ENCODE measurements around the gene SPOCD1.

- TF ChIP-seq YY1 (IDR thresholded peaks at IDR 0.05; ENCODE audit: low read depth) (no peak), RAD21 (IDR thresholded peaks at IDR 0.05; ENCODE audit: low read depth) (no peak), EP300 (IDR thresholded peaks at IDR 0.05; ENCODE audit: borderline replicate concordance) (no peak), ZBTB7A (IDR thresholded peaks at IDR 0.05; ENCODE audit: low read depth) (no peak), FOXM1 (IDR thresholded peaks at IDR 0.05; ENCODE audit: borderline replicate concordance, low read depth) (no peak), NFIC (IDR thresholded peaks at IDR 0.05) (no peak), TAF1 (IDR thresholded peaks at IDR 0.05; ENCODE audit: low read depth) (no peak), TCF12 (IDR thresholded peaks at IDR 0.05; ENCODE audit: low read depth) (no peak), USF1 (IDR thresholded peaks at IDR 0.05) (no peak), TEAD4 (IDR thresholded peaks at IDR 0.05) (no peak)
- TF ChIP-seq, protein P1, sequence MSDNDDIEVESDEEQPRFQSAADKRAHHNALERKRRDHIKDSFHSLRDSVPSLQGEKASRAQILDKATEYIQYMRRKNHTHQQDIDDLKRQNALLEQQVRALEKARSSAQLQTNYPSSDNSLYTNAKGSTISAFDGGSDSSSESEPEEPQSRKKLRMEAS (IDR thresholded peaks at IDR 0.05), result no peak
- TF ChIP-seq, protein P2, sequence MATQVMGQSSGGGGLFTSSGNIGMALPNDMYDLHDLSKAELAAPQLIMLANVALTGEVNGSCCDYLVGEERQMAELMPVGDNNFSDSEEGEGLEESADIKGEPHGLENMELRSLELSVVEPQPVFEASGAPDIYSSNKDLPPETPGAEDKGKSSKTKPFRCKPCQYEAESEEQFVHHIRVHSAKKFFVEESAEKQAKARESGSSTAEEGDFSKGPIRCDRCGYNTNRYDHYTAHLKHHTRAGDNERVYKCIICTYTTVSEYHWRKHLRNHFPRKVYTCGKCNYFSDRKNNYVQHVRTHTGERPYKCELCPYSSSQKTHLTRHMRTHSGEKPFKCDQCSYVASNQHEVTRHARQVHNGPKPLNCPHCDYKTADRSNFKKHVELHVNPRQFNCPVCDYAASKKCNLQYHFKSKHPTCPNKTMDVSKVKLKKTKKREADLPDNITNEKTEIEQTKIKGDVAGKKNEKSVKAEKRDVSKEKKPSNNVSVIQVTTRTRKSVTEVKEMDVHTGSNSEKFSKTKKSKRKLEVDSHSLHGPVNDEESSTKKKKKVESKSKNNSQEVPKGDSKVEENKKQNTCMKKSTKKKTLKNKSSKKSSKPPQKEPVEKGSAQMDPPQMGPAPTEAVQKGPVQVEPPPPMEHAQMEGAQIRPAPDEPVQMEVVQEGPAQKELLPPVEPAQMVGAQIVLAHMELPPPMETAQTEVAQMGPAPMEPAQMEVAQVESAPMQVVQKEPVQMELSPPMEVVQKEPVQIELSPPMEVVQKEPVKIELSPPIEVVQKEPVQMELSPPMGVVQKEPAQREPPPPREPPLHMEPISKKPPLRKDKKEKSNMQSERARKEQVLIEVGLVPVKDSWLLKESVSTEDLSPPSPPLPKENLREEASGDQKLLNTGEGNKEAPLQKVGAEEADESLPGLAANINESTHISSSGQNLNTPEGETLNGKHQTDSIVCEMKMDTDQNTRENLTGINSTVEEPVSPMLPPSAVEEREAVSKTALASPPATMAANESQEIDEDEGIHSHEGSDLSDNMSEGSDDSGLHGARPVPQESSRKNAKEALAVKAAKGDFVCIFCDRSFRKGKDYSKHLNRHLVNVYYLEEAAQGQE (IDR thresholded peaks at IDR 0.05; ENCODE audit: low read depth), result no peak
Observed at GRCh38 chr1:31849653-31850052, 33.8 kb upstream of the SPOCD1 start.

Data from Ishikawa (cell line).